ENCODE results near the gene NADK. TPM values are rescaled to one million over a fixed set of nuclear protein-coding genes. Genes with fewer than 3 reads are reported as not detected.
"Not testable (repeated sequence)": the region's sequence is repeated elsewhere in the genome, so short reads cannot be mapped to it uniquely, and the experiment has no call there.

NADK gene
- total RNA-seq, 1 donor: 45.6 TPM

- no peak for DNase-seq (ENCODE audit: low read depth)
- no peak overlapping the region for H3K4me3 ChIP-seq (ENCODE audit: low read depth, low read length)
- TF ChIP-seq CTCF (IDR thresholded peaks at IDR 0.05; ENCODE audit: insufficient read depth, low read length): no peak
Observed at GRCh38 chr1:1754051-1754815, 24.0 kb downstream of the NADK start.

GRCh38 chr1:1753607-1754005 lies 24.7 kb downstream of the NADK start:
- no peak for DNase-seq (ENCODE audit: low read depth)
- no peak for TF ChIP-seq CTCF (IDR thresholded peaks at IDR 0.05; ENCODE audit: insufficient read depth, low read length)
- H3K4me3 ChIP-seq (ENCODE audit: low read depth, low read length): no peak overlapping the region

GRCh38 chr1:1752636-1753606 lies 25.3 kb downstream of the NADK start:
- DNase-seq (ENCODE audit: low read depth): no peak
- H3K4me3 ChIP-seq (ENCODE audit: low read depth, low read length): no peak overlapping the region
- no peak for TF ChIP-seq CTCF (IDR thresholded peaks at IDR 0.05; ENCODE audit: insufficient read depth, low read length)

GRCh38 chr1:1752190-1752589 lies 26.1 kb downstream of the NADK start:
- no peak for DNase-seq (ENCODE audit: low read depth)
- no peak for TF ChIP-seq CTCF (IDR thresholded peaks at IDR 0.05; ENCODE audit: insufficient read depth, low read length)
- H3K4me3 ChIP-seq (ENCODE audit: low read depth, low read length): no peak overlapping the region

- DNase-seq (ENCODE audit: low read depth): not testable (repeated sequence)
Observed at GRCh38 chr1:1749941-1750340, 28.3 kb downstream of the NADK start.

GRCh38 chr1:1748686-1749321 lies 29.5 kb downstream of the NADK start:
- H3K4me3 ChIP-seq (ENCODE audit: low read depth, low read length): no peak overlapping the region
- no peak for TF ChIP-seq CTCF (IDR thresholded peaks at IDR 0.05; ENCODE audit: insufficient read depth, low read length)
- no peak for DNase-seq (ENCODE audit: low read depth)

More at GRCh38 chr1:1749941-1750340, 28.3 kb downstream of the NADK start:
- H3K4me3 ChIP-seq (ENCODE audit: low read depth, low read length): not testable (repeated sequence)

GRCh38 chr1:1746566-1746909 lies 31.7 kb downstream of the NADK start:
- DNase-seq (ENCODE audit: low read depth); H3K4me3 ChIP-seq (ENCODE audit: low read depth, low read length): not testable (repeated sequence)

GRCh38 chr1:1745651-1746565 lies 32.4 kb downstream of the NADK start:
- H3K4me3 ChIP-seq (ENCODE audit: low read depth, low read length): peak overlapping the region; percentile 54
- DNase-seq (ENCODE audit: low read depth): peak; percentile 73

GRCh38 chr1:1742529-1742928 lies 35.7 kb downstream of the NADK start:
- H3K4me3 ChIP-seq (ENCODE audit: low read depth, low read length); DNase-seq (ENCODE audit: low read depth): not testable (repeated sequence)

GRCh38 chr1:1741013-1741412 lies 37.3 kb downstream of the NADK start:
- H3K4me3 ChIP-seq (ENCODE audit: low read depth, low read length): not testable (repeated sequence)
- DNase-seq (ENCODE audit: low read depth): peak; percentile 92

All from fibroblast of the aortic adventitia (primary cell).